ENCODE results near the gene GLIS1. TPM values are rescaled to one million over a fixed set of nuclear protein-coding genes. Genes with fewer than 3 reads are reported as not detected.

Gene GLIS1
- total RNA-seq, 1 experiment from 2014 or later = 0.28 TPM

- H3K27me3 ChIP-seq (ENCODE audit: insufficient read depth, low read length) = no peaks in the 10 kb centered on the region
- no peak overlapping the region for H2BK15ac ChIP-seq (ENCODE audit: low read depth, low read length)
- peak; percentile 12 for DNase-seq
- H4K91ac ChIP-seq (ENCODE audit: insufficient read length, low read depth, low read length) = no peak overlapping the region
- no peak overlapping the region for H2AK5ac ChIP-seq (ENCODE audit: insufficient read length, low read length)
- TF ChIP-seq, protein P1, sequence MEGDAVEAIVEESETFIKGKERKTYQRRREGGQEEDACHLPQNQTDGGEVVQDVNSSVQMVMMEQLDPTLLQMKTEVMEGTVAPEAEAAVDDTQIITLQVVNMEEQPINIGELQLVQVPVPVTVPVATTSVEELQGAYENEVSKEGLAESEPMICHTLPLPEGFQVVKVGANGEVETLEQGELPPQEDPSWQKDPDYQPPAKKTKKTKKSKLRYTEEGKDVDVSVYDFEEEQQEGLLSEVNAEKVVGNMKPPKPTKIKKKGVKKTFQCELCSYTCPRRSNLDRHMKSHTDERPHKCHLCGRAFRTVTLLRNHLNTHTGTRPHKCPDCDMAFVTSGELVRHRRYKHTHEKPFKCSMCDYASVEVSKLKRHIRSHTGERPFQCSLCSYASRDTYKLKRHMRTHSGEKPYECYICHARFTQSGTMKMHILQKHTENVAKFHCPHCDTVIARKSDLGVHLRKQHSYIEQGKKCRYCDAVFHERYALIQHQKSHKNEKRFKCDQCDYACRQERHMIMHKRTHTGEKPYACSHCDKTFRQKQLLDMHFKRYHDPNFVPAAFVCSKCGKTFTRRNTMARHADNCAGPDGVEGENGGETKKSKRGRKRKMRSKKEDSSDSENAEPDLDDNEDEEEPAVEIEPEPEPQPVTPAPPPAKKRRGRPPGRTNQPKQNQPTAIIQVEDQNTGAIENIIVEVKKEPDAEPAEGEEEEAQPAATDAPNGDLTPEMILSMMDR (conservative IDR thresholded peaks at IDR 0.05) = no peak
- no CpG with 5 or more reads among the region's 4 CpGs for WGBS (ENCODE audit: extremely low coverage, insufficient read length, low lambda C conversion rate)
- H3K23ac ChIP-seq (ENCODE audit: insufficient read length, low read depth, low read length) = no peak overlapping the region
- H2AFZ ChIP-seq (ENCODE audit: low read length) = no peak overlapping the region
- H3K18ac ChIP-seq (ENCODE audit: insufficient read length, low read depth, low read length) = no peak overlapping the region
- no peak overlapping the region for H2BK120ac ChIP-seq (ENCODE audit: low read depth, low read length, poor library complexity, severe bottlenecking)
- H4K20me1 ChIP-seq (ENCODE audit: control insufficient read depth, insufficient read depth, insufficient read length) = no peaks in the 10 kb centered on the region
- no peaks in the 10 kb centered on the region; the same call in 1 of the 2 replicates for H3K4me1 ChIP-seq (ENCODE audit: insufficient read depth, low read length)
- no peak overlapping the region for H3K9ac ChIP-seq (ENCODE audit: extremely low read depth, insufficient read length, low read length)
- no peaks in the 10 kb centered on the region for H3K79me1 ChIP-seq (ENCODE audit: insufficient read depth, low read depth, low read length, poor library complexity, severe bottlenecking)
- H3K14ac ChIP-seq (ENCODE audit: insufficient read depth, low read length) = no peak overlapping the region
- H3K36me3 Mint-ChIP-seq (ENCODE audit: insufficient read depth in 1 of 3, low read depth in 3 of 3) = no peaks in the 10 kb centered on the region
- H3K56ac ChIP-seq (ENCODE audit: insufficient read length, low read depth, low read length) = no peak overlapping the region
- no peaks in the 10 kb centered on the region for H3K9me3 Mint-ChIP-seq
- H3K4me2 ChIP-seq (ENCODE audit: insufficient read depth, insufficient read length, low read length) = no peak overlapping the region
- H2BK5ac ChIP-seq (ENCODE audit: insufficient read length, low read length) = no peak overlapping the region
- H3K27ac Mint-ChIP-seq = no peak overlapping the region; a peak in 1 of 7 replicates
- no peak overlapping the region for H4K8ac ChIP-seq (replicated peaks; ENCODE audit: insufficient read length, low read depth, low read length)
- H3K4me1 Mint-ChIP-seq = peaks cover 8 to 15% of the 10 kb centered on the region in 2 experiments
- no peak overlapping the region for H3T11ph ChIP-seq (ENCODE audit: low read length)
- H2BK12ac ChIP-seq (ENCODE audit: insufficient read length, low read depth, low read length) = no peak overlapping the region
- H3K4ac ChIP-seq (ENCODE audit: low read depth, low read length) = no peak overlapping the region
- no peak overlapping the region for H2BK20ac ChIP-seq (ENCODE audit: low read depth, low read length, poor library complexity, severe bottlenecking)
- no peak overlapping the region for H4K5ac ChIP-seq (ENCODE audit: insufficient read length, low read depth, low read length)
- H3K27ac ChIP-seq (ENCODE audit: insufficient read length, low read depth, low read length) = no peak overlapping the region
- no peaks in the 10 kb centered on the region for H3K79me2 ChIP-seq (ENCODE audit: insufficient read depth, low read length)
- H3K4me3 Mint-ChIP-seq = no peak overlapping the region
- H3K9me3 ChIP-seq (ENCODE audit: control insufficient read depth, low read depth, low read length) = no peaks in the 10 kb centered on the region
- H3K23me2 ChIP-seq (ENCODE audit: insufficient read length, low read depth, low read length, poor library complexity, severe bottlenecking) = no peaks in the 10 kb centered on the region
- H3K27me3 Mint-ChIP-seq (ENCODE audit: low read depth) = peaks cover 3% of the 10 kb centered on the region; the same call in 1 of the 2 replicates
These were observed 120.2 kb downstream of the GLIS1 start for GRCh38 chr1:53618500-53619366.
